GM19452 (cell line): Measurements from ENCODE around the gene LRRC2.
"Not testable (repeated sequence)": the region's sequence is repeated elsewhere in the genome, so short reads cannot be mapped to it uniquely, and the experiment has no call there.

ENCODE experiments used
- ATAC-seq: cut with Tn5 transposase; IDR thresholded peaks from one replicate; pipeline ENCODE4 v1.9.1; 2021; ENCODE audit not compliant: unreplicated experiment

The LRRC2 gene

GRCh38 chr3:46501702-46502101, 64.4 kb downstream of the LRRC2 start:
- no peak for ATAC-seq

- ATAC-seq = no peak
Observed at GRCh38 chr3:46500656-46501635, 65.2 kb downstream of the LRRC2 start.

- ATAC-seq = no peak
Observed at GRCh38 chr3:46498916-46499519, 67.1 kb downstream of the LRRC2 start.

GRCh38 chr3:46497556-46498265, 68.4 kb downstream of the LRRC2 start, which contains the start of gene RTP3:
Gene RTP3 (plus strand): TSS chr3:46497976. CDS start chr3:46498063, 87 bp downstream.
- no peak for ATAC-seq

- no peak for ATAC-seq
Observed at GRCh38 chr3:46496746-46497555, 69.2 kb downstream of the LRRC2 start.

GRCh38 chr3:46495901-46496456, 70.1 kb downstream of the LRRC2 start:
- no peak for ATAC-seq

GRCh38 chr3:46494491-46494890, 71.6 kb downstream of the LRRC2 start:
- not testable (repeated sequence) for ATAC-seq

GRCh38 chr3:46492890-46493547, 73.1 kb downstream of the LRRC2 start:
- ATAC-seq = no peak

GRCh38 chr3:46491089-46492070, 74.7 kb downstream of the LRRC2 start:
- no peak for ATAC-seq

GRCh38 chr3:46490338-46491084, 75.6 kb downstream of the LRRC2 start:
- ATAC-seq = no peak

- no peak for ATAC-seq
Observed at GRCh38 chr3:46489875-46490274, 76.2 kb downstream of the LRRC2 start.

GRCh38 chr3:46489381-46489780, 76.7 kb downstream of the LRRC2 start:
- ATAC-seq = no peak

- peak; percentile 91 for ATAC-seq
Observed at GRCh38 chr3:46488735-46489361, 77.3 kb downstream of the LRRC2 start.

GRCh38 chr3:46485779-46486175, 80.3 kb downstream of the LRRC2 start:
- ATAC-seq = no peak

GRCh38 chr3:46484911-46485778, 81.0 kb downstream of the LRRC2 start:
- ATAC-seq = no peak

- ATAC-seq = no peak
Observed at GRCh38 chr3:46484388-46484787, 81.7 kb downstream of the LRRC2 start.
